GM12873 (cell line): Measurements from ENCODE around the gene ETV6.

ENCODE experiments used
- TF ChIP-seq, protein P1 (sequence below): IDR thresholded peaks from 2 replicates; pipeline ENCODE4 v1.5.1; 2012; ENCODE audit warnings: low read depth, mild to moderate bottlenecking, moderate library complexity, low read length, control low read depth; ENCODE audit not compliant: insufficient read depth; ENCODE audit errors: missing control alignments

The ETV6 gene

DNA sequence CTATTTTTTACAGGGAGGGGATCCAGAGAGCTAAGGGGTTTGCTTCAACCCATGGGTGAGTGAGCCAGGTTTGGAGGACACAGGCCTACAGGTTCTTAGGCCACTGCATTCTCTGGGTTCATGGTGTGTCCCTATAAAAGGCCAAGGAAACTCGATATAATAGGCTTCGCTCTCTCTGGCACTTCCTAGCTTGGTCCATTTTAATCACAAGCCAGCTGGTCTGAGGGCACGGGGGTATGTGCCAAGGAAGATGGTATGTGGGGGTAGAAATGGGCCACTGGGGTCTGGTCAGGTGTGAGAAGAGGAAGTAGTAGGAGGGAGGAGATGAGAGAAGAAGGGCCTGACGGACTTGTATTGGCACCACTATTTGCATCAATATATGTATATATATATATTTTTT, 4.9 kb downstream of the ETV6 start:
- TF ChIP-seq, protein P1, sequence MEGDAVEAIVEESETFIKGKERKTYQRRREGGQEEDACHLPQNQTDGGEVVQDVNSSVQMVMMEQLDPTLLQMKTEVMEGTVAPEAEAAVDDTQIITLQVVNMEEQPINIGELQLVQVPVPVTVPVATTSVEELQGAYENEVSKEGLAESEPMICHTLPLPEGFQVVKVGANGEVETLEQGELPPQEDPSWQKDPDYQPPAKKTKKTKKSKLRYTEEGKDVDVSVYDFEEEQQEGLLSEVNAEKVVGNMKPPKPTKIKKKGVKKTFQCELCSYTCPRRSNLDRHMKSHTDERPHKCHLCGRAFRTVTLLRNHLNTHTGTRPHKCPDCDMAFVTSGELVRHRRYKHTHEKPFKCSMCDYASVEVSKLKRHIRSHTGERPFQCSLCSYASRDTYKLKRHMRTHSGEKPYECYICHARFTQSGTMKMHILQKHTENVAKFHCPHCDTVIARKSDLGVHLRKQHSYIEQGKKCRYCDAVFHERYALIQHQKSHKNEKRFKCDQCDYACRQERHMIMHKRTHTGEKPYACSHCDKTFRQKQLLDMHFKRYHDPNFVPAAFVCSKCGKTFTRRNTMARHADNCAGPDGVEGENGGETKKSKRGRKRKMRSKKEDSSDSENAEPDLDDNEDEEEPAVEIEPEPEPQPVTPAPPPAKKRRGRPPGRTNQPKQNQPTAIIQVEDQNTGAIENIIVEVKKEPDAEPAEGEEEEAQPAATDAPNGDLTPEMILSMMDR: no peak

DNA sequence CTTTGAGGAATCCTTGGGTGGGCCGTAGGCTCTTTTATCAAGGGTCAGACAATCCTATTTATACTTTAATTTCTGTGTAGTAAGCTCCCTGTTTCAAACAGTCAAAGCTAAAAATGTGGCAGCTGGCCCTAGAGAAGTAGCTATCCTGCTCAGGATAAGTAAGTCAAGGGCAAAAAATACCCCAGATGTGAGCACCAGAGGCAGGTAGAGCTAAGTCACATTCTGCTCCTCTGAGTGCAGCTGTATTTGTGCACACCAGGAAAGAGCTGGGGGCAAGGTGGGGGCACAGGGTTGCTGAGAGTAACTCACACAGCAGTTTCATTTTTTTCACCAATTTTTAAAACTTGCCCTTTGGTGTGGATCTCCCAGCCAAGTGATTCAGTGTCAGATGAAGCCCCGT, 5.3 kb downstream of the ETV6 start:
- TF ChIP-seq, protein P1: no peak

DNA sequence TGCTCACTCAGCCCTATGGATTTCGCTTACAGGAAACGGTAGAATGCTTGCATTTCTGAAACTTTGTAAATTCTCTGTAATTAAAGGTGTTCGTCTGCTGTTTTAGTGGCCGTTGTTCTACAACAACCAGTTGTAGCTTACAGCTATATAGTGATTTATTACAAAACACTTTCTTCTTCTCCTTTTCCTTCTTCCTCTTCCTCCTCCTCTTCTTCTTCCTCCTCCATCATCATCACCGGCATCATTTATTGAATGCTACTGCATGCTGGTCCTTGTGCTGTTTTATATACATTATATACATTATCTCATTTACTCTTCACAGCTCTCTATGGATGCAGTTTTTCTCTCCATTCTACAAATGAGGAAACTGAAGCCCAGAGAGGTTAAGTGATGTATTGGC, 6.4 kb downstream of the ETV6 start:
- TF ChIP-seq, protein P1: no peak

DNA sequence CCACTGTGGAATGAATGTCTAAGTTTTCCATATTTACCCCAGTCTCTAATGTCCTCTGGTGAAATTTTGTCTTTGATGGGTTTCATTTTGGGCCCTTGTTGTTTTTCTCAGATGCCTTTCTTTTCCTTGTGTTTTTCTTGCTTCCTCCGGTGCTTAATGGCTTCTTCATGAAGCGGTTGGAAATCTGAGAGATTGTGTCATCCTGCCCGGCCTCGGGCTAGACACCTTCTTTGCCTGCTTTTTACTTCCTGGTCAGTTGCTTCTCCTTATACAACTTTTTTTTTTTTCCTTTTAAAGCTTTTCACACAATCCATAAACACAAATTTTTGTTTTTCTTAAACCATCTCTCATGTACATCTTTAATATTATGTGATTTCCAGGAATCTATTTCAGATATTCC, 7.1 kb downstream of the ETV6 start:
- TF ChIP-seq, protein P1: no peak

DNA sequence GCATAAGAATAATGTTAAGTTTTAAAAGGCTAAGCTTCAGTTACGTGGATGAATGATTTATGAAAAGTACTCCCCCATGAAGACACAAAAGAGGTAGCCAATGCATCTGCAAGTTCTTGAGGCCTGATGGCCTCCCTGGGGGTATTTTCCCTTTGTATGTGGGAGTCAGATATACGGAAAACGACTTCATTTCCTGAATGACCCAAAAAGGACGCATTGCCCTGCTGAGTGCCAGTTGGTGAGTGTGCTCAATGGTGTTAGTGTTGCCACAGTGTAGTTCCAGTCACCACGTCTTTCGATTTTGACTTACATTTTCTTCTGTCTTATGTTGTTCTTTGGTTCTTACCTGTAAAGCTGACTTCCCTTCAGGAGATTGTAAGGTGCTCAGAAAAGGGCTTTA, 8.0 kb downstream of the ETV6 start:
- TF ChIP-seq, protein P1: no peak

DNA sequence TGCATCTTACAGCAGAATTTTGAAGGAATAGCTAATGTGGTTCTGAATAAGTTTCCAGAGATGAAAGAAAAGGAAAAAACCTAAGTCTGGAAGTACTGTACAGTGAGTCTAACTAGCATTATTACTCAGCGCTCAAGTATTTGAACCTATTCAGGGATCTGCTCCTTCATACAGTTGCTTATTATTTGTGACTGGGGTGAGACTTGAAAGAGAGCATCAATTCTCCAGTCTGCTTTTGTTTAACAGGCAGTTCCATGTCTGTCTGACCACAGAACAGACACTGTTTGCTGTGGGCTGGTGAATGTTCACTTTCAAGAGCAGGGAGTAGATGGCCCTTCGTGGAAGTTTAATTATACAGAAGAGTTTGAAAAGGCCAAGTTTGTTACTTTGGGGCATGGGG, 9.3 kb downstream of the ETV6 start:
- TF ChIP-seq, protein P1: no peak

DNA sequence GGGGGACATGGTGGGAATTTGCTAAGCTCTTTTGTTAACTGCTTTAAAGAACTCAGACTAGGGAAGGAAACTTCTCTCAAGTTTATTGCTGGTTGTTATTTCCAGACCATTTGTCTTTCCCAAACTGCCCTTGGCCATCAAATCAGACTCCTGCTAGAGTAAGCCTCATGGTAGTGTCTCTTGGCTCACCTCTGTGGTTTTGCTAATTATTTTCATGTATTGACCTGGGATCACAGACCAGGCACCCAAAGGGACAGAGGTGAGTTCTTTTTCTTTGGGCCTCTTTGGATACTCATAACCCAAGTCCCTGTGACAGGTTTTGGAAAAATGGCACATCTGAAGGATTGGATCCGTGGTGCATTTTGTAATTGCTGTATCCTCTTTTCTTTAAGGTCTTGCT, 11.2 kb downstream of the ETV6 start:
- TF ChIP-seq, protein P1: no peak
